GM13976 (cell line): ENCODE results near the gene HTRA1.

Experiments used
- DNase-seq: peaks from one replicate; pipeline ENCODE4 v3.0.0; 2012; ENCODE audit warnings: low spot score
- in situ Hi-C: fragments of 300-500 bp; cut with MboI; formaldehyde crosslinking; loops from one replicate; pipeline ENCODE4 v1.12.0; 2022; ENCODE audit warnings: low sequenced_read_pairs, mixed read lengths, inconsistent platforms; ENCODE audit not compliant: unreplicated experiment
- TF ChIP-seq, protein P1 (sequence below): IDR thresholded peaks from 2 replicates; pipeline ENCODE4 v1.5.1; 2012; ENCODE audit warnings: borderline replicate concordance, mild to moderate bottlenecking; ENCODE audit not compliant: insufficient read depth; ENCODE audit errors: extremely low read depth, missing control alignments, control extremely low read depth

HTRA1 gene

DNA sequence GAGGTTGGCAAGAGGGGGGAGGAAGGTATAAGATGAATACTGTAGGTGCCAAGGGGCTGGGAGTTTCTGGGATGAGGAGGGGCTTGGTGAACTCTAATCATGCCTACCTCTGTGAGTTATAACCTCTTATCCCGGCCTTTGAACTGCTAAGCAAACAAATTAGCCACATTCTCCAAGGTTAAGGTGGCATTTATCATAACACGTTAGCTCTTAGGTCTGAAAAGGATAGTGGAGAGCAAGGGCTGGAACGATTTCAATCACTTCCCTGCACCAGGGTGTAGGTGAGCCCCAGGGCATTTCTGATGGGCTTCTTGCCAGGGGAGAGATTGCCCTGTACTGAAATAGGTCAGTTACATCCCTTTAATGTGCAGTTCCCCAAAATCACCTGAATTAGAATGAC is 70.6 kb downstream of the HTRA1 start:
- TF ChIP-seq, protein P1, sequence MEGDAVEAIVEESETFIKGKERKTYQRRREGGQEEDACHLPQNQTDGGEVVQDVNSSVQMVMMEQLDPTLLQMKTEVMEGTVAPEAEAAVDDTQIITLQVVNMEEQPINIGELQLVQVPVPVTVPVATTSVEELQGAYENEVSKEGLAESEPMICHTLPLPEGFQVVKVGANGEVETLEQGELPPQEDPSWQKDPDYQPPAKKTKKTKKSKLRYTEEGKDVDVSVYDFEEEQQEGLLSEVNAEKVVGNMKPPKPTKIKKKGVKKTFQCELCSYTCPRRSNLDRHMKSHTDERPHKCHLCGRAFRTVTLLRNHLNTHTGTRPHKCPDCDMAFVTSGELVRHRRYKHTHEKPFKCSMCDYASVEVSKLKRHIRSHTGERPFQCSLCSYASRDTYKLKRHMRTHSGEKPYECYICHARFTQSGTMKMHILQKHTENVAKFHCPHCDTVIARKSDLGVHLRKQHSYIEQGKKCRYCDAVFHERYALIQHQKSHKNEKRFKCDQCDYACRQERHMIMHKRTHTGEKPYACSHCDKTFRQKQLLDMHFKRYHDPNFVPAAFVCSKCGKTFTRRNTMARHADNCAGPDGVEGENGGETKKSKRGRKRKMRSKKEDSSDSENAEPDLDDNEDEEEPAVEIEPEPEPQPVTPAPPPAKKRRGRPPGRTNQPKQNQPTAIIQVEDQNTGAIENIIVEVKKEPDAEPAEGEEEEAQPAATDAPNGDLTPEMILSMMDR: no peak
- DNase-seq: no peak
- in situ Hi-C loops: no loop called here

DNA sequence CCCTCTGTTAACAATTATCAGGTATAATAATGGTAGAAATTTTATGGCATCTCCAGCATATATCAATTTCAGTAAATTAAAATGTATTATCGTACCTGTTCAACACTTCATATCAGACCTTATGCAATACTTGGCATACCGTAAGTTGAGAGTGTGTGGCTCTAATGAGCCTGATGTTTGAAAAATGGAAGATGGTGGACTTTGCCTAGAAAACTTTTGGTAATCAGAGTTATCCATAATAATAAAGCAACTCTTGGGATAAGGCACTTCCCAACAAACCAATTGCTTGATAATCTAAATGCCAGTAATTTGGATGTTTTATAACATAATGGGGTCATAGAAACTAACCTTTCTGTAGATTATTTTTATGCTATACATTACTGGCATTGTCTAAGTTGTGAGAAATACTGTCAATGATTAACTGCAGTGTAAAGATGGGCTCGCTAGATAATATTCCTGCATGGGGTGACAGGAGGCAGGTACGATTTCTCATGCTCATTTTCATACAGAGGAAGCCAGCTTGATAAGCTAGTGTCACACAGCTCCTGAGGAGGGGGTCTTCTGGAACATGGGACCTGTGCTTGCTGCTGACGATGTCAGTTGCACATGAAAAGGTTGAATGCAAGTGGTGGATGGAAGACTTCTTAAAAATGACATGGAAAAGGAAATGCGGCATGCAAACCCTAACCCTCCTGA is 71.4 kb downstream of the HTRA1 start:
- no peak for DNase-seq
- in situ Hi-C loops: no loop called here

GRCh38 chr10:122537545-122537944 is 76.2 kb downstream of the HTRA1 start:
- no peak for DNase-seq
- in situ Hi-C loops: no loop called here
- TF ChIP-seq, protein P1: no peak

More for the DNA sequence above, 71.4 kb downstream of the HTRA1 start:
- TF ChIP-seq, protein P1: no peak

GRCh38 chr10:122541541-122542002 is 80.2 kb downstream of the HTRA1 start:
- no peak for DNase-seq
- in situ Hi-C loops: no loop called here

DNA sequence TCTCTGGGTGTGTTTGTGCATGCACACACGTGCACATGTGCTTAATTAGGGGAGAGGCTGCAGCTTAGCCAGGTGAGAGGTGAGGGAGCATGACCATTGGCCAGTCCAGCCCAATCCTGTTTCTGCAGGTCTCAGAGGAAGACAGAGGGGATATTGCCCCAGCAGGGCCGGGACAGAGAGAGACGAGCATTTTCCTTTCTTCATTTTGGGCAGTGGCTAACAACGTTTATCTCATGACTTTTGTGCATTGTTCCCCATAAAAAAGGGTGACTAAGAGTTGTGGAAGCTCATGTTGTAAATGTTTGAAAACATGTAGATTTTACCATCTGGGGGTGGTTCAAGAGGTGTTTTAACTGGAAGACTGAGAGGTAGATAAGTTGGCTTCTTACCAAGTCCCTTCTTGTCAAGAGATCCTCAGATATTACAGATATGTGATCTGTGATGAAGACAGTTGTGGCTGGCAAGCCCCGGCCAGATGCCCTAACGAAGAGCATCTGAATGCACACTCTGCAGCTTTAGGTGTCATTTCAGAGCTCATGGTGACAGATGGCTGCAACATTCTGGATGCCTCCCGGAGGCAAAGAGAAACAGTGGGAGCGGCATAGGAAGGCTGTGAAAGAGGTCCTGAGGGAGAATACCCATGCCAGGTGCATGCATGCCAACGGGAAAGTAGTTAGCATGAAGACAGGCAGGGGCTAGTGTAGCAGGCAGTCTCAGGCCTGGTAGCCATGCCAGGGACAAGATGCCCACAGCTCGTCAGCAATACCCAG is 82.5 kb downstream of the HTRA1 start:
- DNase-seq: no peak
- in situ Hi-C loops: no loop called here
- TF ChIP-seq, protein P1: no peak

More at GRCh38 chr10:122541541-122542002, 80.2 kb downstream of the HTRA1 start:
- TF ChIP-seq, protein P1: no peak

DNA sequence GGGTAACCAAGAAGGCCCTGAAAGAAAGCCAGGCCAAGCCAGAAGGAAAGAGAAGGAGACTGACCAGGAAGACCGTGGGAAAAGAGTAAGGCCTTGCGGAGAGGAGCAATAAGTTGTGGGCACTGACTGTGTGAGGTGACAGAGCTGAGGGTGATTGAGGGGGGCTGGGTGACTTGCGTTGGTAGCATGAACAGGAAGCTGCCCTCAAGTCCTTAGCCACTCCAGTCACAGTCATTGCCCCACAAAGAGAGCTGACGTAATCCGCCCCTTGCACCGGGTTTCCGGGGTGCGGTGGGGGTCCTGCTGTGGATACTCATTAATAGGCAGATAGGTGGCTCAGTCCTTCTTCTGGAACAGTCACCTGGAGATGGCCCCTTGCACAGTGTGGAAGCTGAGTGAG is 83.1 kb downstream of the HTRA1 start:
- TF ChIP-seq, protein P1: no peak
- in situ Hi-C loops: no loop called here
- no peak for DNase-seq
